WTC11 (cell line): Measurements from ENCODE around the gene SCGB1D2. TPM values are rescaled to one million over a fixed set of nuclear protein-coding genes. Genes with fewer than 3 reads are reported as not detected.

Experiments
- ATAC-seq: fragments of 200-7000 bp; cut with Tn5 transposase; 2 replicates; pipeline ENCODE4 v1.10.0; 2021; ENCODE audit warnings: mild to moderate bottlenecking, moderate library complexity
- CTCF ChIA-PET: fragments of 300-600 bp; sonication (Branson Sonifier 250); formaldehyde crosslinking; loops from one replicate; lab custom pipeline; 2021; ENCODE audit warnings: antibody characterized with exemption; lab: Charles Lee
- POLR2A ChIA-PET: fragments of 350-600 bp; sonication (Branson Sonifier 250); formaldehyde crosslinking; loops from one replicate; lab custom pipeline; 2021; ENCODE audit warnings: antibody characterized with exemption; lab: Charles Lee
- DNase-seq: peaks from one replicate; pipeline ENCODE4 v3.0.0; 2021; ENCODE audit warnings: low spot score
- H3K27ac Mint-ChIP-seq: 2 replicates; pipeline ENCODE4 v1.8.0; 2021; ENCODE audit warnings: mixed read lengths
- H3K27me3 Mint-ChIP-seq: 2 replicates; pipeline ENCODE4 v1.8.0; 2021; ENCODE audit warnings: low read depth, mild to moderate bottlenecking, moderate library complexity, mixed read lengths
- H3K36me3 Mint-ChIP-seq: 2 replicates; pipeline ENCODE4 v1.8.0; 2021; ENCODE audit warnings: mixed read lengths
- H3K4me1 Mint-ChIP-seq: 2 replicates; pipeline ENCODE4 v1.8.0; 2022; ENCODE audit warnings: mixed read lengths
- H3K4me3 Mint-ChIP-seq: 2 replicates; pipeline ENCODE4 v1.8.0; 2021; ENCODE audit warnings: mild to moderate bottlenecking, moderate library complexity, mixed read lengths
- H3K9me3 Mint-ChIP-seq: 2 replicates; pipeline ENCODE4 v1.8.0; 2021; ENCODE audit warnings: mixed read lengths
- ARID4B ChIP-seq: sonication (generic); formaldehyde crosslinking; IDR thresholded peaks from 2 replicates; pipeline ENCODE4 v1.8.0; 2023; ENCODE audit warnings: missing genetic modification reagents, mild to moderate bottlenecking, borderline replicate concordance
- E2F1 ChIP-seq: sonication (generic); formaldehyde crosslinking; IDR thresholded peaks from 2 replicates; pipeline ENCODE4 v1.8.0; 2022; ENCODE audit warnings: mild to moderate bottlenecking, missing genetic modification reagents
- E2F5 ChIP-seq: sonication (generic); formaldehyde crosslinking; IDR thresholded peaks from 2 replicates; pipeline ENCODE4 v1.8.1; 2022; ENCODE audit warnings: mild to moderate bottlenecking, moderate library complexity, missing genetic modification reagents
- ELF4 ChIP-seq: sonication (generic); formaldehyde crosslinking; IDR thresholded peaks from 2 replicates; pipeline ENCODE4 v1.8.1; 2022; ENCODE audit warnings: low read depth, mild to moderate bottlenecking, moderate library complexity, missing genetic modification reagents
- EMX1 ChIP-seq: fragments of 250-450 bp; sonication (Bioruptor Pico); IDR thresholded peaks from 2 replicates; pipeline ENCODE4 v1.8.0; 2021; ENCODE audit warnings: mild to moderate bottlenecking
- ERG ChIP-seq: fragments of 250-450 bp; sonication (Bioruptor Pico); IDR thresholded peaks from 2 replicates; pipeline ENCODE4 v1.8.0; 2021; ENCODE audit warnings: mild to moderate bottlenecking
- FOXJ3 ChIP-seq: sonication (generic); formaldehyde crosslinking; IDR thresholded peaks from 2 replicates; pipeline ENCODE4 v1.9.0; 2021; ENCODE audit warnings: missing genetic modification reagents, mild to moderate bottlenecking, borderline replicate concordance
- FOXP1 ChIP-seq: sonication (generic); formaldehyde crosslinking; IDR thresholded peaks from 2 replicates; pipeline ENCODE4 v1.8.0; 2022; ENCODE audit warnings: missing genetic modification reagents, mild to moderate bottlenecking, moderate library complexity, borderline replicate concordance
- HMGA2 ChIP-seq: fragments of 250-450 bp; sonication (Bioruptor Pico); IDR thresholded peaks from 2 replicates; pipeline ENCODE4 v1.4.0; 2021; ENCODE audit warnings: mild to moderate bottlenecking, moderate library complexity
- JAZF1 ChIP-seq: fragments of 250-450 bp; sonication (Bioruptor Pico); IDR thresholded peaks from 2 replicates; pipeline ENCODE4 v1.9.0; 2021; ENCODE audit warnings: moderate library complexity, mild to moderate bottlenecking, inconsistent platforms
- NR2C2 ChIP-seq: sonication (generic); formaldehyde crosslinking; IDR thresholded peaks from 2 replicates; pipeline ENCODE4 v1.8.0; 2022; ENCODE audit warnings: mild to moderate bottlenecking, missing genetic modification reagents
- TP53 ChIP-seq: sonication (generic); formaldehyde crosslinking; IDR thresholded peaks from 2 replicates; pipeline ENCODE4 v1.8.1; 2023; ENCODE audit warnings: mild to moderate bottlenecking, missing genetic modification reagents
- ZBTB43 ChIP-seq: sonication (generic); formaldehyde crosslinking; IDR thresholded peaks from 2 replicates; pipeline ENCODE4 v1.8.1; 2023; ENCODE audit warnings: mild to moderate bottlenecking, missing genetic modification reagents
- ZMAT4 ChIP-seq: fragments of 250-450 bp; sonication (Bioruptor Pico); IDR thresholded peaks from 2 replicates; pipeline ENCODE4 v1.9.0; 2021; ENCODE audit warnings: mild to moderate bottlenecking
- ZNF416 ChIP-seq: fragments of 250-450 bp; sonication (Bioruptor Pico); IDR thresholded peaks from 2 replicates; pipeline ENCODE4 v1.9.0; 2021; ENCODE audit warnings: mild to moderate bottlenecking, inconsistent platforms
- ZNF532 ChIP-seq: fragments of 250-450 bp; sonication (Bioruptor Pico); IDR thresholded peaks from 2 replicates; pipeline ENCODE4 v1.9.0; 2021; ENCODE audit warnings: mild to moderate bottlenecking, borderline replicate concordance
- ZSCAN18 ChIP-seq: fragments of 250-450 bp; sonication (Bioruptor Pico); IDR thresholded peaks from 2 replicates; pipeline ENCODE4 v2.1.2; 2022; ENCODE audit warnings: mild to moderate bottlenecking, moderate library complexity
- total RNA-seq: library from RNA; stranded (reverse); gene quantifications from 3 replicates; pipeline ENCODE4 v1.2.3, GENCODE V29; 2021

The SCGB1D2 gene
- total RNA-seq, 1 experiment from 2014 or later = not detected

GRCh38 chr11:62237499-62237898 lies 4.5 kb upstream of the SCGB1D2 start:
- ChIA-PET CTCF (no interaction called here), POLR2A (no interaction called here)
- Mint-ChIP-seq H3K27ac (no peak overlapping the region), H3K36me3 (no peaks in the 10 kb centered on the region), H3K4me3 (no peak overlapping the region), H3K27me3 (peaks cover 7% of the 10 kb centered on the region), H3K4me1 (peaks cover 7% of the 10 kb centered on the region), H3K9me3 (no peaks in the 10 kb centered on the region)
- ATAC-seq (no peak), DNase-seq (no peak)
- TF ChIP-seq NR2C2 (CRISPR knock-in tag) (no peak), TP53 (CRISPR knock-in tag) (no peak), E2F1 (CRISPR knock-in tag) (no peak), E2F5 (CRISPR knock-in tag) (no peak), ZSCAN18 (CRISPR knock-in tag) (no peak), FOXP1 (CRISPR knock-in tag) (no peak), ELF4 (CRISPR knock-in tag) (no peak), ZBTB43 (no peak), ZNF416 (CRISPR knock-in tag) (no peak), ARID4B (CRISPR knock-in tag) (no peak), FOXJ3 (CRISPR knock-in tag) (no peak), ZMAT4 (CRISPR knock-in tag) (no peak), EMX1 (CRISPR knock-in tag) (no peak), HMGA2 (no peak), ZNF532 (no peak), JAZF1 (CRISPR knock-in tag) (no peak), ERG (CRISPR knock-in tag) (no peak)
